Measurements from ENCODE around the gene ATP5F1D.

The ATP5F1D gene

DNA sequence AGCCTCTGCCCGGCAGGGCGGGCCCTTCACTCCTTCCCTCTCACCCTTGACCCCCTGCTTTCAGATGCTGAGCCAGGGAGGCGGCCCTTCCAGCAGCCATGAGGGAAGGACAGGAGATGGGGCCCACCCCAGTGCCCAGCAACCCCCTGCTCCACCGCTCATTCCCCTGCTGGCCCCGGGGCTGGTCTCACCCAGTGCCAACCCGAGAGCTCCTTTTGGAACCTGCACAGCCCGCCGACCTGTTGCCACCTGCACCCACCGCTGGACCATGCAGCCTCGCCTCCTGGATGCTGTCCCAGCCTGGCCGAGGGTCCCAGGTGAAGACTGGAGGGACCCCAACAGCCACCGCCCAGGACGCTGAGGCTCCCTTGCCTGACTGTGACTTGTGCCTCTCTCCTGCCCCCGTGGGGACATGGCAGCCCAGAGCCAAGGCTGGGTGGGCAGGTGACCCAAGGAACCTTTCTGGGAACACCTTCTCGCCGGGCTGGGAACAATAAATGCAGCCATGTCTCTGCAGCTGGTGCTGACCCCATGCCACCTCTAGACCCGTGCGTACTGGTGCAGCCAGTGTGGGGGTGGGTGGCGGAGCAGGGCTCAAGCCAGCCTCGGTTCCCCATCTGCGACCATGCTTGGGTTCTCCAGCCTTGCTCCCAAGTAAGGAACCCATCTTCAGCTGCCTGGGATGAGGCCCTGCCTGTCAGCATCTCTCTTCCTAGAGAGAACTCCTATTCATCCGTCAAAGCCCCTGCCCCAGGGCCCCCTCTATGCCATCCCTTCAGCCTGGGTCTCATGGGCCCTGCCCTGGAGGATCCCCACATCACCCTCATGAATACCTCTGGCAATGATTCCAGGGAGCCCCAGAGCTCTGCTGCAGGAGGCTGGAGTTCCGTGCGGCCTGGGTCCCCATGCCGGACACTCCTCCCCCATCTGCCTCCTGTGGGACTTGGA is 37.4 kb downstream of the ATP5F1D start:
- in situ Hi-C loops (cut with MboI; ENCODE audit: low sequenced_read_pairs): no loop called here

DNA sequence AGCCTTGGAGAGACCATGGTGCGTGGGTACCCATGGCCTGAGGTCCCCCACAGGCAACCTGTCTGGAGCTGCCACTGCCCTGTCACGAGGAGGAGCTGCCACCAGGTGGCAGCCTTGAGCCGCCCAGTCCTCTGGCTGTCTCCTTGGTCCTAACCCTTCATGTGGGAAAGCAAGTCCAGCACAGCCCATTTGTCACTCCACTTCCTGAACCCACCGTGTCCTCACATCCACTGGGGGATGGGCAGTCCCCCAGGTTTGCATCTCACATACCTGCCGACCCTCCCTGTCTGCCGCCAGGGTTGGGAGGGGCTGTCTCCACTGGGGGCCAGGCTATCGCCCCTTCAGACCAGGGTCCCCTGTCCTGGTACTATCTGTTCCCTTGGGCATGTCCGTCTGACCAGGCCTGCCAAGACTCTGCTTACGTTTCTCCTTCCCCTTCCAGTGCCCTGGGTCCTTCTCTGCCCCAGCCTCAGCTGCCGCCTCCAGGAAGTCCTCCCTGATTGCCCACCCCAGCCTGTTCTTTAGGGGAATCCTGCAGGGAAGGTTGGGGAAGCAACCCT is 38.3 kb downstream of the ATP5F1D start:
- in situ Hi-C loops (cut with MboI; ENCODE audit: low sequenced_read_pairs): no loop called here

DNA sequence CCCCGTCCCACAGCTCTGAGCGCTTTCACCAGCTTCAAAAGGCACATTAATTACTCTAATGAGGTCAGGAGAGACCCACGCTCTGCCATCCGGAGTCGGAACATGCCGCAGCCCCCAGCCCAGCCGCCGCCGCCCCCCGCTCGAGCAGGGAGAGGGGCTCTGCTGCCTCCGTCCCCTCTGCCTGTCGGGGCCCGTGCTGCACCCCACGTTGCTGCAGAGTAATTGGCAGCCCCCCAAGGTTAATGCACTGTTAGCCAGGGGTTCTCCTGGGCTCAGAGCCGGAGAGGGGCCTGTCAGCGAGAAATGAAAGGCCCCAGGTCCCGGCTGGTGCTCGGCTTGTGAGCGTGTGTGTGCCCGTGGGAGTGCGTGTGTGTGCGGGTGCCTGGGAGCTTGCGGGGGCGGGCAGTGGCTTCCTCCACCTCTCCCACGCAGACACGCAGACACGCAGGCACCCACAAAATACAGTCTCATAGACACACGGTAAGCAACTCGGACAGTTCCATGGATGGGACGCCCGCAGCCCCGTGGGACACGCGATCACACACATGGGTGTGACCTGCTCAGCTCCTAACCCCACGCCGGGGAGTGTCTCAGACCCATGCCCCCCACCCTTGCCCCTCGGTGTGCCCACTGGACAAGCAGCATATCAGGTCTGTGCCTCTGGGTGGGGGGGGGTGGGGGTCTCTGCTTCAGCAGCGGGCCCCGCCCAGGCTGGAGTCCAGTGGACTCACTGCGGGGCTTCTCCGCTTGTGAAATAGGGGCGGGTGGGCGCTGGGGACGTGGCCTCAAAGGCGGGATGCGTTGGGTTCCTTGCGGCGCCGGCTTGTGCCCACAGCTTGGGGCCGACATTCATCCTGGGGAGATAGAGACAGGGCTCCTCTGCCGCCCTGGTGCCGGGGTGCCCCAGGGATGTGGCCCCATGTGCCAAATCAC is 39.4 kb downstream of the ATP5F1D start:
- in situ Hi-C loops (cut with MboI; ENCODE audit: low sequenced_read_pairs): no loop called here

DNA sequence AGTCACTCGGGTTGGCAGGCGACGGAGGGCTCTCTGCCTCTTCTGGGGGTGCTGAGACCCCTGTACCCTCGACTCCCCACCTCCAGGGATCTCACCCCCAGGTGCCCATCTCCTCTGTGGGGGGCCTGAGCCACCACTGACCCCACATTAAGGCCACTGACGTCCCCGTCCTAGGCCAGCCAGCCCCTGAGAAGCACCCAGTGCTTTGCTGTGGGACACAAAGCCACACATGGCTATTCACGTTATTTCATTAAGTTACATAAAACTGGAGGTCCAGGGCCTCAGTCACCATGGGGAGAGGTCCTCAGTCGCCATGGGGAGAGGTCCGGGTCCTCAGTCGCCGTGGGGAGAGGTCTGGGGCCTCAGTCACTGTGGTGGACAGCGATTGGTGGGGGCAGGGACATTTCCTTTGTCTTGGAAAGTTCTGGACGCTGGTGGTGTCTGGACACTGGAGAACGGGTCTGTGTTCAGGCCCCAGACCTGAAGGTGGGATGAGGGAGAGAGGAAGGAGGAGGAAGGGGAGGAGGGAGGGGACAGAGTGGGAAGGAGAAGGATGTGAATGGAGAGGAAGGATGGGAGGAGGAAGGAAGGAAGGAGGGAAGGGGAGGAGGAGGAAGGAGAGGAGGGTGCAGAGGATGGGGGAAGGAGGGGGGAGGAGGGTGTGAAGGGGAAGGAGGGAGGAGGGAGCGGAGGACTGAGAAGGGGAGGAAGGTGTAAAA is 40.2 kb downstream of the ATP5F1D start:
- in situ Hi-C loops (cut with MboI; ENCODE audit: low sequenced_read_pairs): no loop called here

DNA sequence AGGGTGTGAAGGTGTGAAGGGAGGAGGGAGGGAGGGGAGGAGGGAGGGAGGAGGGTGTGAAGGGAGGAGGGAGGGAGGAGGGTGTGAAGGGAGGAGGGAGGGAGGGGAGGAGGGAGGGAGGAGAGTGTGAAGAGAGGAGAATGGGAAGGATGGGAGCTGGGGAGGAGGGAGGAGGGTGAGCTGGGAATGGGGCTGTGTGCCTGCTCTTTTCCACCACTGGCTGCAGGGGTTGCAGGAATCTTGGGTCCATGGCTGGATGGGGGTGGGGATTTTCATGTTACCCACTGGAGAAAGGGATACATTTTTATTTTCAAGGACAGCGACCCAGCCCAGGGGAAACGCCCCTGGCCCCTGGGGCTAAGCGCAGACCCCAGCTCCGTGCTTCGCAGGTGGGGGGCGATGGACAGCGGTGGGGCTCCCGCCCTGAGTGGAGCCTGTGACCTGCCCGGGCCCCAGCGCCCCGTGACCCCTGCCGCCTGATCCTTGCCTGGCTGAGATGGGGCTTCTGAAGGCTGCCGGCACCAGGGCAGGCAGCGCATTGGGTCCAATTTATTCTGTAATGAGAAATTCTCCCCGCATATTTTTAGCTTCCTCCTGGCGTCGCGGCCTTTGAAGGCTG is 41.1 kb downstream of the ATP5F1D start:
- in situ Hi-C loops (cut with MboI; ENCODE audit: low sequenced_read_pairs): no loop called here

DNA sequence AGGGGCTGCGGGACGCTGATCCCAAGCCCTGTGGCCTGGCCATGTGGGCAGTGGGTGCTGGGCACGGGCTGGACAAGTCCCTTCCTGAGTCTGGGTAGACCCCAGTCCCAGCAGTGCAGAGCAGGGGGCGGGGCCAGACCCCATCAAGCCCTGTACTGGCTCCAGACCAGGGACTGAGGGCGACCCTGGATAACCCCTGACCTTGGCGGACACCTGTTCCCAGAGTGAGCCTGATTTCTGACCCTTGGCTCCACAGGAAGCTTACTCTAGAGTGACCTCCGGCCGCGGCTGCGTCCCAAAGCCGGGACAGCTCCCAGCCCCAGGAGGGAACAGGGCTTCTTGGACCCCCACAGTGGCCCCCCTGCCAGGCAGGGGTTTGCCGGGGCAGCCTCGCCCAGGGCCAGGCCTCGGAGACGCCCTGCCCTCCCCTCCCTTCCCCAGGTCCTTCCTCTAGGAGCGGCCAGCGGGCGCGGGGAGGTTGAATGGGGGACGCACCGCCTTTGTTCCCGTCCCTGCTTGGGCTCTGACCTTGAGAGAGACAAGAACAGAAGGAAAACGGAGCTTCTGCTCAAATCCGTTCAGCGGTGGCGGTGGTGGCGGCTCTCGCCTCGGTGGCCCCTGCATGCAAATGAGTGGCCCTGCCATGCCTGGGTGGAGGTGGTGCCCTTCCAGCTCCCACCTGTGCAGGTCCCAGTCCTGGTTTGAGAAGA is 41.8 kb downstream of the ATP5F1D start:
- in situ Hi-C loops (cut with MboI; ENCODE audit: low sequenced_read_pairs): no loop called here

DNA sequence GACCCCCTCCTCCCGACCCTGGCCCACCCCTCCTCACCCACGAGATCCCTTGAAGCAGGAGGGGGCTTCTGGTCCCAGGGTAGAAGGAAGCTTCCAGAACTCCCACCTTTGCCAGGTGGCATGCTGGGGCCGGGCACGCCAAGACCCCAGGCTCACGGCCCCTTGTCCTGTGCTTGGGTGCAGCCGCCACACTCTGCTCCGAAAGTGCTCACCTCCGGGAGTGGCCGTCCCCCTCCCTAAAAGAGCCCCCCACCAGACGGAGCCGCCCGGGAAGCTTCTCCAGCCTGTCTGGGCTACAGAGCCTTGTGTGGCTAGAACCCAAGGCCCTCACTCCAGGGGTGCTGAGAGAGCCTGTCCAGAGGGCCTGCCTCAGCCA is 42.4 kb downstream of the ATP5F1D start:
- in situ Hi-C loops (cut with MboI; ENCODE audit: low sequenced_read_pairs): no loop called here

DNA sequence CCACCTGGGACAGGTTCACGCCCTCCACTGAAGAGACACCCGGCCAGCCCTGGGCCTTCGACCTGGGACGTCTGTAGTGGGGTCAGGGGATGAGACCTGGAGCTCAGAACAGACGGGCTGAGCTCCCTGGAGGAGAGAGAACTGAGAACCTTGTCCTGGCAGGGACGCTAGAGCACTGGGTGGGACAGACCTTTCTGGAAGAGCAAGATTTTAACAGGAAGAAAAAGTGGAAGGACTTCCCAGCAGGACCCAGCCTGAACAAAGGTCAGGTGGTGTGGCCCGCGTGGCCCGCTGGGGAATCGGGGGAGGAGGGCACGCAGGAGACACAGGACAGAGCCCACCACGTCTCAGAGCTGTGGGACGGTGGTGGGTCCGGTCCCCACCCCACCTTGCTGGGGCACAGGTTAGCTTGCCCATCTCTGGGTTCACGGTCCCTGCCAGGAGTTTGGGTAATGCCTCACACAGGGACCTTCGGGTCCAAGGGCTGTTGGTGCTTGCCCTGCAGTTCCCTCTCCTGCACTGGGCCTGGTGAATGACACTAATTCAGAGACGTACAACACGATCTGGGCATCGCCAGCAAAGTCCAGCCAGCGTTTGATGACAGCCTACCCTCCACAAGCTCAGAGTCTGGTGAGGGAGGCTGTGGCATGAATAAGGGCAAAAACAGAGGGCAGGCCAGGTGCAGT is 42.9 kb downstream of the ATP5F1D start:
- in situ Hi-C loops (cut with MboI; ENCODE audit: low sequenced_read_pairs): no loop called here

DNA sequence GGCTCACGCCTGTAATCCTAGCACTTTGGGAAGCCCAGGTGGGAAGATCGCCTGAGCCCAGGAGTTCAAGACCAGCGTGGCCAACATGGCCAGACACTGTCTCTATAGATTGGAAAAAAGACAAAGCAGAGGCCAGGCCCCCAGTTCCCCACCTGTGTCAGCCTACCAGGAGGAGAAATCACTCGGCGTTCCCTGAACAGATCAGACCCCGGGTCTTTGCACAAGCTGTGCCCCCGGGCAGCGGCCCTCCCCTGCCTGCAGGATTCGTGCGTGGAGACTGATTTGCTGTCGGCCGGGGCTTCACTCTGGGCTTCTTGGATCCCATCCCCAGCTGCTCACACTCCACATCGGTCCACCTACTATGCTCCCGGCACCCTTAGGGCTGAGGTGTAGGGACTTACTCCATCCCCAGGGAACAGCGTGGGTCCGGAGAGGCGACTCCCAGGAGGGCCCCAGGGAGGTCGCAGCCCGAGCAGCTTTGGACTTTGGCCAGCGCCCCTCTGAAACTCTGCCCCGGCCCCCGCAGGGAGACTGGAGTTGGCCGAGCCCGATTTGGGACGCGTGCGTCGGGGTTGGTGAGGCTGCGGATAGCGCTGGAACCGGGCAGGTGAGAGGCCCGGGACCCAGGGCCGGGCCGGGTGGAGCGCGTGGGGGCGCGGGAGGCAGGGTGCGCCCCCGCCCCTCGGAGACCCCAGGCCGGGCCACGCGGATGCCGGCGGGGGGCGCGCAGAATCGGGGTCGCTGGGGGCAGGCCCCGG is 43.6 kb downstream of the ATP5F1D start:
- in situ Hi-C loops (cut with MboI; ENCODE audit: low sequenced_read_pairs): no loop called here

DNA sequence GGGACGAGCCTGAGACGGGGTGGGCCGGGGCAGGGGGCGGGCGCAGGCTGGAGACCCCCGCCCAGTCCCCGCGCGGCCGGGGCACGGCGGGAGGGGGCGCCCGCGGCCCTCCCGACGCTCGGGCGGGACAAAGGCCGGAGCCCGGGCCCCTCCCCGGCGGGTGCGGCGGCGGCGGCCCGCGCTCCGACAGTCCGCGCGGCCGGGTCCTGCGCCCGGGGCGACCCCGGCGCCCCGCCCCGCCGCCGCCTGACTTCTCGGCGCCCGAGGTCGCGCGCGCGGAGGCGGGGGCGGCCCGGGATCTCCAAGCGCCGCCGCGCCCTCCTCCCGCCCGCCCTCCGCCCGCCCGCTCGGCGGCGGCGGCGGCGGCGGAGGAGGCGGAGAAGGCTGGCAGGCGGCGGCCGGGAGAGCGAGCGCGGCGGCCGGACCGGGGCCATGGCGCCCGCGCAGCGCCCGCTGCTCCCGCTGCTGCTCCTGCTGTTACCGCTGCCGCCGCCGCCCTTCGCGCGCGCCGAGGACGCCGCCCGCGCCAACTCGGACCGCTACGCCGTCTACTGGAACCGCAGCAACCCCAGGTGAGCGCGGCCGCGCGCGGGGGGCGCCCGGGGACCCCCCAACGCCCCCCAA is 44.3 kb downstream of the ATP5F1D start, which contains the start of gene EFNA2:
Gene EFNA2 (plus strand): TSS at position 137 of the 624 bp plus-strand sequence. CDS start 296 bp downstream, at position 433.
- in situ Hi-C loops (cut with MboI; ENCODE audit: low sequenced_read_pairs): no loop called here

DNA sequence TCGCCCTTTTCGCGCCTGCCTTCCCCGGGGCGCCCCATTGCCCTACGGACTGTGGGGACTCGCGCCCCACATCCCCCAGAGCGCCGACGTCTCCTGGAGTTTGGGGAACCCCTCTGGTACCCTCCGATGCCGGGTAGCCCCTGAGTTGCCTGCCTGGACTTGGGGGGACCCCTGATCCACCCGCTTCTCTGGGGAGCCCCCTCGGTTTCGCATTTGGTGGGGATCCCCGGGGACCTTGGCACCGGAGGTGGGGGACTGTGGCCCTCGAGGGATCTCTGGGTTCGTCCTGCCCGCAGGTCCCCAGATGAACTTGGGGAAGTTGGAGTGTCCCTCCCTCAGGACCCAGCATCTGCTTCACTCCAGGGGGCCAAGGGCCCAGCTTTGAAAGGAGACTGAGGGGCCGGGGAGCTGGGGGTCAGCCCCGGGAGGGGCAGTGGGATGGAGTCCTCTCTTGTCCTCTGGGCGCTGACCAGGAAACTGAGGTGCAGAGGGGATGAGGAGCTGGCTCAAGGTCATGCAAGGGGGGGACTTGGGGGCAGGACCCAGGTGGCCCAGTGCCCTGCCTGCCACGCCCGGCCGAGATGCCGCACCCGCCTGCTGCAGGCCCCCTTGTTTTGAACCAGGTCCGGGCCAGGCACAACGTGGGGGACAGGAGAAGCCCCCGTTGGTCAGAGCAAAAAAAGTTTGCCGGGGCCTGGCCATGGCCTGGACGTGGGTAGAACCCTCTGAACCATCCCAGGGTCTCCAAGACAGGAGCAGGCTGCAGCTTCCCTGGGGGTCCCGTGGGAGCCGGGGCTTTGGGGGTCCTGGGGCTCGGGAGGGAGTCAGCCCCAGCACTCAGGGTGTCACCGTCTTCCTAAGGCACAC is 45.2 kb downstream of the ATP5F1D start:
- in situ Hi-C loops (cut with MboI; ENCODE audit: low sequenced_read_pairs): no loop called here

DNA sequence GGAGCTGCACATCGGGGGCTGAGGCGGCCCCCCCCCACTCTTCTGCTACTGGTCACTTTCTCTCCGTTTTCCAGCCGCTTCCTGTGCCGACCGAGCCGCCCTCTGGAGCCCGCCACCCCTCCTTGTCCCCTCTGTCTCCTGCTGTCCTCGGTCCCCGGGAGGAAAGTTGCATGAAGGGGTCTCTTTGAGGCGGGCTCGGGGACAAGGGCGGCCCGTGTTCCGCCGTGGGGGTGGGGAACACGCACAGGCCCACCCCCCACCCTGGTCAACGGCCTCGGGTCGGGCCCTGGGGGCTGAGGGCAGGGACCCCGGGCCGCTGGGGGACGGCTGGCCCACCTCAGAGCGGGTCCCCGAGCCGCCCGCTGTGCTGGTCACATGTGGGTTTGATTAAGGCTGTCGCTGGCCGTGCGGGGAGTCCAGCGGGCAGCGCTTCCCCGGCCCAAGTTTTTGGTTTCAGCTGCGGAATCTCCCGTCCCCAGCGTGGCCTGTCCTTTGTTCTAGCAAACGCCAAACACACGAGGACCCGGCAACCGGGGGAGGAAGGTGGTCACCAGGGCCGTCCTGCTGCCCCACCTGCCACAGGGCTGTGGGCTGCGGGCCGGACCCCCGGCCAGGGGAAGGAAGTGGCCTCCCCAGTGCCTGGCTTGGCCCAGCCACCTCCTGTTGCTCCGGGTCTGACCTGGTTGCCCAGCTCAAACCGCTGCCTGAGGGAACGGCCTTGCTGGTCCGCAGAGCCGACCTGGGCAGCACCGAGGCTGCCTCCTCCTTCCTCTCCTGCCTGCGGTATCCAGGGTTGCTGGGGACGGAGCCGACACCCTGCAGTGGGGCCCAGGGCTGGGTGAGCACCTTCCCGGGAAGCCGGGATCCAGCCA is 46.0 kb downstream of the ATP5F1D start:
- in situ Hi-C loops (cut with MboI; ENCODE audit: low sequenced_read_pairs): no loop called here

DNA sequence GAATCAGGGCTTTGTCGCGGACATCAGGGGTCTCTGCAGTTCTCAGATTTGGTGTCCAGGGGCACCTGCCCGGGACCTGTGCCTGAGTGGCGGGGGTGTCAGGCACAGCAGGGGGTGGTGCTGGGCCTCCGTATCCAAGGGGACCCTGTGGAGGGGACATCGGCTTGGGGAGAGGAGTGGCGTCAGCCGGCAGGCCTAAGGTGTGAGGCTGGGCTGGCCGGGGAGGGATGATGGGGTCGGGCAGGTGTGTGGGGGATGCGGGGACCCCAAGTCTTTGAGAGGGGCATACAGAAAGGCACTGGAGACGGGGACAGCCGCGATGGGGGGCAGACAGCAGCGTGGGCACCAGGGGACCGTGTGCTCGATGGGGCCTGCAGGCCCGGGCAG is 46.7 kb downstream of the ATP5F1D start:
- in situ Hi-C loops (cut with MboI; ENCODE audit: low sequenced_read_pairs): no loop called here

DNA sequence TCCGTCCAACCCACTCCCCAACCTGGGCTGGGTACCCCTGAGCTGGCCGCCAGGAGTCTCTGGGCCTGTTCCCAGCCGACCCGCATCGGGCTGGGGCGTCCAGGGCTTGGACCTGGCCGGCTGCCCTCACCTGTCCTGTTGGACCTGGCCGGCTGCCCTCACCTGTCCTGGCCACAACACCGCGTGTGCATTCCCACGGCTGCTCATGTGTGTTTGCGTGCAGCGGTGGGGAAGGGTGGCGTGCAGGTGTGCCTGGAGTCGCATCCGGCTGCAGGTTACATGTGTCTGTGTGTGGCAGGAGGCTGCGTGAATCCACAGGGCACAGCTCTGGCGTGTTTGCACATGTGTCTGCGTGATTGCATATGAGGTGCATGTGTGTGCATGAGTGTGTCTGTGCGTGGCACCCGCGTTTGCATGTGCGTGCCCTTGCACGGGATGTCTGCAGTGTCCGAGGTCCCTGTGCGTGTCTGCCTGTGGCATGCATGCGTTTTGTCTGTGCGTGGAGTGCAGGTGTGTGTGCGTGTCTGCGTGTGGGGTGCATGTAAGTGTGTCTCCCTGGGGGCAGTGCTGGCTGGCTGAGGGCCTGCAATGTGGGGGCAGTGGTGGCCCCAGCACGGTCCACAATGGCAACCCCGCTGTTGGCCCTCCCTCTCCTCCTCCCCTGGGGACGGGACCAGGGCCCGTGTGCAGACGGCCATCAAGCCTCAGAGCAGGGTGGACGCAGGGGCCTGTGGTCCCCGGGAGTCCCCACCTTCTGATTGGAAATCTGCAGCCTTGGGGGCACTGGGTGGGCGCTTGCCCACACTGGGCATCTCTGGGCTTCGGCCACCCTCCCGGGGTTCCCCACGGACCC is 47.5 kb downstream of the ATP5F1D start:
- in situ Hi-C loops (cut with MboI; ENCODE audit: low sequenced_read_pairs): no loop called here

DNA sequence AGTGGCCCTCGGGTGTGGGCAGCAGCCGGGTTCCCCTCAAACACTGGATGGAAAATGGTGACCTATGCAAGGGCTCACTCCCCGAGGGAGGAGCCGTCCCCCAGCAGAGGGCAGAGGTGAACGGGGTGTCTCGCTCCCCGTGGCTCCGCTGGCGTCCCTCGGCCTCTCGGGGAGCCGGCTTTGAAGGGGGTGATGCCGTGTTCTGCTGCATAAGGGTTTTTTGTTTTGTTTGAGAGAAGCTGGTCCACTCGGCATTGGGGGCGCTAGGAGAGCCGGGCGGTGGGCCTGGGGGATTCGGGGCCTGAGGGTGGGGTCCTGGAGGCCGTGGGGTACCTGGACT is 48.1 kb downstream of the ATP5F1D start:
- in situ Hi-C loops (cut with MboI; ENCODE audit: low sequenced_read_pairs): no loop called here

Data from HL-60/S4 (cell line).